HG03066 (cell line): ENCODE data around the gene ZNF77.
A peak's percentile ranks its signal among the peaks of the same experiment; 100 is the strongest.
"Not testable (repeated sequence)": the region's sequence is repeated elsewhere in the genome, so short reads cannot be mapped to it uniquely, and the experiment has no call there.

Experiments used
- ATAC-seq: cut with Tn5 transposase; IDR thresholded peaks from one replicate; pipeline ENCODE4 v1.9.1; 2021; ENCODE audit warnings: low read depth; ENCODE audit not compliant: unreplicated experiment

The ZNF77 gene

GRCh38 chr19:2944775-2945574 is at the start of gene ZNF77:
Gene ZNF77, minus strand, starts transcription at chr19:2944971. Its CDS starts 131 bp downstream, at chr19:2944840.
- peak; percentile 97 for ATAC-seq

- no peak for ATAC-seq
Observed at GRCh38 chr19:2993579-2993978, 48.8 kb upstream of the ZNF77 start.

GRCh38 chr19:2992958-2993357 is 48.2 kb upstream of the ZNF77 start:
- no peak for ATAC-seq

DNA sequence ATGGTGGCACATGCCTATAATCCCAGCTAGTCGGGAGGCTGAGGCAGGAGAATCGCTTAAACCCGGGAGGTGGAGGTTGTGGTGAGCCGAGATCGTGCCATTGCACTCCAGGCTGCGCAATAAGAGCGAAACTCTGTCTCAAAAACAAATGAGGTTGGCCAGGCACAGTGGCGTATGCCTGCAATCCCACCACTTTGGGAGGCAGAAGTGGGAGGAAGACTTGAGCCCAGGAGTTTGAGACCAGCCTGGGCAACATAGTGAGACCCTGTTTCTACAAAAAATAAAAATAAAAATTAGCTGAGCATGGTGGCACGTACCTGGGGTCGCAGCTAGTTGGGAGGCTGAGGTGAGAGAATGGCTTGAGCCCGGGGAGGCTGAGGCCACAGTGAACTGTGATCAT is 47.6 kb upstream of the ZNF77 start:
- ATAC-seq: not testable (repeated sequence)

DNA sequence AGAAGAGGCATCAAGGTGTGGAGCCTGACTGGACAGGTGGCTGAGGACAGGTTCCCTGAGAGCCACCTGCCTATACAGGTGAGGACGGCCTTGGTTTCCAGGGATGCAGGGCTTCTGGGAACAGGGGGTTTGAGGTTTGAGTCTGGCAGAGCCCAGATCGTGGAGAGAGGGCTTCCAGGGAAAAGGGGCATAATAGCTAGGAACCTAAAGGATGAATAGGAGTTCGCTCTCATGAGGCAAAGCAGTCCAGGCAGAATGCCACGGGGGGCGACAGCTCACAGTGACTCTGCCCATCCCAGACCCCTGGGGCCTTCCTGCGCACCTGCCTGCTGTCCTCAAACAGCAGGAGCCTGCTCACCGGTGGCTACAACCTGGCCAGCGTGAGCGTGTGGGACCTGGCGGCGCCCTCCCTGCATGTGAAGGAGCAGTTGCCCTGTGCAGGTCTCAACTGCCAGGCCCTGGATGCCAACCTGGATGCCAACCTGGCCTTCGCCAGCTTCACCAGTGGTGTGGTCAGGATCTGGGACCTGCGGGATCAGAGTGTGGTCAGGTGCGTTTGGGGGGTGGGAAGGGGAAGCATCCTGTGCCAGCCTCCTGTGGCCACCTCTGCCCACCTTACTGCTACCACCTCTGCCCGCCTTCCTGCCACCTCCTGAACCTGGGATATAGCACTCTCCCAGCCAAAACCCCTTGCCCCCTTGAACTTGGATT is 44.6 kb upstream of the ZNF77 start:
- ATAC-seq: no peak

- ATAC-seq: no peak
Observed at GRCh38 chr19:2988568-2988967, 43.8 kb upstream of the ZNF77 start.

- ATAC-seq: no peak
Observed at GRCh38 chr19:2987797-2988196, 43.0 kb upstream of the ZNF77 start.

DNA sequence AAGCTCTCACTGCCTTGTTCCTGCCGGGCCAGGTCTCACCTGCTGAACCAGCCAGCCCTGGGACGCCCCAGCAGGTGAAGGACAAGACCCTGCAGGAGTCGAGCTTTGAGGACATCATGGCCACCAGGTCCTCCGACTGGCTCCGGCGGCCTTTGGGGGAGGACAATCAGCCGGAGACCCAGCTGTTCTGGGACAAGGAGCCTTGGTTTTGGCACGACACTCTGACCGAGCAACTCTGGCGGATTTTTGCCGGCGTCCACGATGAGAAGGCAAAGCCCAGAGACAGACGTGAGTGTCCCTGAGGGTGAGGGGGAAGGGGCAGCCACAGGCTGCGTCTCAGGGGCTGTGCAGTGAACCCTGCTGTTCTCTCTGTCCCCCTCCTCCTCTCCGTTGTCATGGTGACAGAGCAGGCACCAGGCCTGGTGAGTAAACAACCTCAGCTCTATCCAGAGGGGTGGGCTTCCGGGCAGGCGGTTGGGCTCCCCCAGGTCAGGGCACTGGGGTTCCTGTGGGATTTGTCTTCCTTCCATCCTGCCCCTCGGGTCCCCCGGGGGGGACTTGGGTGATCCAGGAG is 42.3 kb upstream of the ZNF77 start:
- ATAC-seq: no peak

GRCh38 chr19:2984215-2984528 is 39.4 kb upstream of the ZNF77 start:
- ATAC-seq: no peak

GRCh38 chr19:2983351-2984214 is 38.8 kb upstream of the ZNF77 start:
- no peak for ATAC-seq

DNA sequence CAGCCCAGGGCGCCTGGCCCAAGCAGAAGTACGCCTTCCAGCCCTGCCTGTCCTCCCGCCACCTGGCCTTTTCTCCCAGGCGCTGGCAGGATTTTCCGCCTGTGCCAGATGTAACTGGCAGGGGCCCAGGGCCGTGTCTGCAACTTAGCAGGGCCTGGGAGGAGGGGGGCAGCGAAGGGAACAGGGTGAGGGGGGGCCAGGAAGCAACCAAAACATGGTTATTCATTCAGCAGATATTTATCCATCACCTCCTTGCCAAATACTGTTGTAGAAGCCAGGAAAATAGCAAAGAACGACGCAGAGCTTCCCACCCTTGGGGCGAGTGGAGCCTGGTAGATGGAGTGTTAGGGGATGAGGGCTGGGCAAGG is 38.2 kb upstream of the ZNF77 start:
- no peak for ATAC-seq

- ATAC-seq: no peak
Observed at GRCh38 chr19:2982561-2982960, 37.8 kb upstream of the ZNF77 start.

DNA sequence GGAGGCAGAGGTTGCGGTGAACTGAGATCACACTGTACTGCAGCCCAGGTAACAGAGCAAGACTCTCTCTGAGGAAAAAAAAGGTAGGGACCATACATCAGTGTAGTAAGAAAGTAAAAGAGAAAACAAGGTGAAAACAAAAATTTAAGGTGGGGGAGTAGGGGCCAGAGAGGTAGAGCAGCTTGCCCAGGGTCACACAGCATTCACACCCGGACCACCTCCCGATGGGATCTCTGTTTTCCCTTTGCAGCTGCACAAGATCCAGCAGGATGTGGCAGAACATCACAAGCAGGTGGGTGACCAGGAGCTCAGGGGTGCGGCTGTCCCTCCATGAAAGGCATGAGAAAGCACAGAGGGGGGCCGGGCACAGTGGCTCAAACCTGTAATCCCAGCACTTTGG is 37.1 kb upstream of the ZNF77 start:
- no peak for ATAC-seq

DNA sequence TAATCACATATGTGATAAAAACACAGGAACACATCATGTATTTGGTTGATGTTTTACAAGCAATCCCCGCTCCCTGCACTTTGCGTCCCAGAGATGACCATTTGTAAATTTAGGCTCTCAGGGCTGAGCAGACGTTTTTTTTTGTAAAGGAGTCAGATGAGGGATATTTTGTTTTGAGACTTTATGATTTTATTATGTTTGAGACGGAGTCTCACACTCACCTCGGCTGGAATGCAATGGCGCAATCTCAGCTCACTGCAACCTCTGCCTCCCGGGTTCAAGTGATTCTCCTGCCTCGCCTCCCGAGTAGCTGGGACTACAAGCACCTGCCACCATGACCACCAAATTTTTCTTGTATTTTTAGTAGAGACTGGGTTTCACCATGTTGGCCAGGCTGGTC is 34.0 kb upstream of the ZNF77 start:
- no peak for ATAC-seq

GRCh38 chr19:2978166-2978767 is 33.5 kb upstream of the ZNF77 start:
- ATAC-seq: no peak

DNA sequence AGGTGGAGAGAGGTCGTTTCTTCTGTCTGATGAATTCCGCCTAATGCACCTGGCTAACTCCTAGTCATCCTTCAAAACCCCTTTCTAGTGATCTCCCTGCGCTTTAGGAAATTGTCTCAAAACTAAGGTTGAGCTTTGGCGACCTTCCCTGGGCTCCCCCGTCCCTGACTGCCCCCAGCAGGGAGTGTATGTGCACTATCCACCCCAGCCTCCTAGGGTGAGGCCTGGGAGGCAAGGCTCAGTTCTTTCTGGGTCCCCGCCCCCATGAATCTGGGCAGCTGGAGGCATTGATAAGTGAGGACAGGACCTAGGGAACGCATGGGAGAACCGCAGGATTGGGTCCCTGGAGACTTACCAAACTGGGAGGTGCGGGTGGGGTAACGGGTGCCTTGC is 33.0 kb upstream of the ZNF77 start:
- ATAC-seq: no peak

- peak; percentile 77 for ATAC-seq
Observed at GRCh38 chr19:2977001-2977745, 32.4 kb upstream of the ZNF77 start, which contains the start of gene TLE6. Gene TLE6, plus strand, starts transcription at chr19:2977564. Its CDS starts 670 bp downstream, at chr19:2978234.

DNA sequence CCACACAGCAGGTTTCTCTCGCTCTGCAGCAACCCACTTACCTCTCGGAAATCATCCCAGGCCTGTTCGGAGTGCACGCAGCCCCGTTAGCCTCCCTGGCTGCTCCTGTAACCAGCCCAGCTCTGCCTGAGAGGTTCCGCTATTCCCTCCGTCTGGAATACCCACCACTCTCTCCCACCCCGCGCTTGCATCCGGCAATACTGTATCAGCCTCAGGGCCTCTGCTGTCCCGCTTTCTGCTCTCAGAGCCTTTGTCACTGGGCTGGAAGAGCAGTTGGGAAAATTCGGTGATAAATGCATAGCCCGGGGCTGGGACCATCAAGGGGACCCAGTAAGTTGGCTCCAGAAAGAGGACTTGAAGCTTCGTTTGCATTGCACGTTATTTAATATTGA is 31.8 kb upstream of the ZNF77 start:
- no peak for ATAC-seq

GRCh38 chr19:2974342-2975041 is 29.7 kb upstream of the ZNF77 start:
- ATAC-seq: no peak
